Lung microvascular endothelial cell (primary cell): ENCODE measurements around the gene NEK11. TPM values are rescaled to one million over a fixed set of nuclear protein-coding genes. Genes with fewer than 3 reads are reported as not detected.

Experiments
- DNase-seq, 2 donors: peaks; one replicate each; pipeline versions ENCODE4 v3.0.0 to v3.0.0-alpha.2; 2010; ENCODE audit warnings: low read depth in 2 of 2
- total RNA-seq: library from RNA; depleted of rRNA; stranded (reverse); fragments of >200 nt; gene quantifications from 2 replicates; pipeline ENCODE4 v1.2.1, GENCODE V29; 2014

The NEK11 gene
- total RNA-seq, 1 donor from 2014 or later: 2.0 TPM

DNA sequence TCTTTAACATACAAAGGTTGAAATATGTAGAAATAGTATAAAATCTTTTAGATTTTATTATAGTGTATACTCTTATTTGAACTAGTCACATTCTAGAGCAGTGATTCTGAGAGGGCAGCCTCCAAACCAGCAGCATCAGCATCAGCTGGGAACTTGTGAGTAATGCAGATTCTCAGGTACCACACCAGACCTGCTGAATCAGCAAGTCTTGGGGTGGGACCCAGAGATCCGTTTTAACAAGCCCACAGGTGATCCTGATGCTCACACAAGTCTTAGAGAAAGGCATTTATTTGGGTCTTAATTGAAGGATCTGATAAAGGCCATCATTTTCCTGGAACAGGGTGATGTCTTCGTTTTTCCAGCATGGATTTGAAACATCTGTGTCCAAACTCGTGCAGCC, 195.9 kb downstream of the NEK11 start:
- no peak for DNase-seq

DNA sequence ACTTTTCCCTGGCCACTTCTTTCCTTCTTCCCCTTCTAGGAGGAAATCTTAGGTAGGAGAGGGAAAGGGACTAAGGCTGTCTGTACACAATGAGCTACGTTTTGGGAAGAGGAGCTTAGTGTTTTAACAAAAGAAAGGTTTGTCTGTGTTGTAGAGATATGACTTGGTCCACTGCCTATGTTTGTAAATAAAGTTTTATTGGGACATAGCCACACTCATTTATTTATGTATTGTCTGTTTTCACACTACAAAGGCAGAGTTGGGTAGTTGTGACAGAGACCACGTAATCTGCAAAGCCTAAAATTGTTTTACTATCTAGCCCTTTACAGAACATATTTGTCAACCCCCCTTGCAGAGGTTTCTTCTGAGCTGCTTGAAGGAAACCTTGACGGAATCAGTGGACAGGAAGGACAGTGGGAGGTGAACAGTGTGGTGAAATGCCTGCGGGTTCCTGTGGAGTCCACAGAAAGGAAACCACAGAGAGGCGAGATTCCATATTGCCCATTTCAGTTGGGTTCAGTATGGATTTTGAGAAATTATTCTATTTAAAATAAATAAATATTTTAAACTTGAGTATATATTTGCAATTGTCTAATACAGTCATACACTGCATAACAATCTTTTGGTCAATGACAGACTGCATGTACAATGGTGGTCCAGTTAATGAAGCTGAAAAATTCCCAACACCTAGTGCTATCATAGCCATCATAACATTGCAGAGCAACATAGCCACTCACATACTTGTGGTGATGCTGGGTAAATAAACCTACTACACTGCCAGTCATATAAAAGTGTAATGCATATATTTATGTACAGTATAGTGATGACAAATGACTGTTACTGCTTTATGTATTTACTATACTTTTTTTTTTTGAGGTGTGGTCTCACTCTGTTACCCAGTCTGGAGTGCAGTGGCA, 197.0 kb downstream of the NEK11 start:
- DNase-seq: no peak

DNA sequence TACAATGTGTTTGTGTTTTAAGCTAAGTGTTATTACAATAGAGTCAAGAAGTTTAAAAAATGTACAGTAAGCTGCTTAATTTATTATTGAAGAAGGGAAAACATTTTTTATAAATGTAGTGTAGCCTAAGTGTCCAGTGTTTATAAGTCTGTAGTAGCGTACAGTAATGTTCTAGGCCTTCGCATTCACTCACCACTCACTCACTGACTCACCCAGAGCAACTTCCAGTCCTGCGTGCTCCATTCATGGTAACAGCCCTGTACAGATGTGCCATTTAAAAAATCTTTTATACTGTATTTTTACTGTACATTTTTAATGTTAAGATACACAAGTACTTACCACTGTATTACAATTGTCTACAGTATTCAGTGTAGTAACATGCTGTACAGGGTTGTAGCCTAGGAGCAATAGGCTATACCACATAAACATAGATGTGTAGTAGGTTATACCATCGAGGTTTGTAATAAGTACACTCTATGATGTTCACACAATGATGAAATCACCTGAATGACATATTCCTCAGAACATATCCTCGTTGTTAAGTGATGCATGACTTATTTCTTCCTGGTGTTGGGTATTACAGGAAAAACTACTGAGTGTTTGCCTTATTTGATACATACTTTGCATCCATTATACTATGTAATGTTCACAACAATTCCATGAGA, 198.3 kb downstream of the NEK11 start:
- no peak for DNase-seq

- DNase-seq: no peak
These were observed 201.8 kb downstream of the NEK11 start for GRCh38 chr3:131228522-131228921.

GRCh38 chr3:131231710-131232389, 205.2 kb downstream of the NEK11 start:
- DNase-seq: peak in 1 of 2 donors; percentile 5

DNA sequence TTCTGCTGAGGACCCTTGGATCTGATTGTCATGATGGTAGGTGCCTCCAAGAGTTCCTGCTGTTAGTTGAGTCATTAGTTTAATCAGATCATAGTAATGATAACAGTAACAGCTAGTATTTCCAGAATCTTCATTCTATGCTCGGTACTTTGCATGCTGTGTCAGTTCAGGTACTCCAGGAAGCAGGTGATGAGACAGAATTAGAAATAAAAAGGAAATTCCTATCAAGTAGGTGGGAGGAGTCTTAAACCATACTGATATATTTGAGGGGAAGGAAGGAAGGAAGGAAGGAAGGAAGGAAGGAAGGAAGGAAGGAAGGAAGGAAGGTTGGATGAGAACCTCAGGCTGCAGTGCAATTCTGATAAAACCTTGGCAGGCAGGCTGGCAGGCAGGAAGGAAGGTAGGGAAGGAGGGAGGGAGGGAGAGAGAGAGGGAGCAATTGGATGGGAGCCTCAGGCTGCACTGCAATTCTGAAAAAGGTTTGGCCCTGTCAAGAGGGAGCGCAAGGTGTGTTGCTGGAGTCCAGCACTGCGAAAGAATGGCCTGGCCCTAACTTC, 206.1 kb downstream of the NEK11 start:
- no peak for DNase-seq

- no peak for DNase-seq
These were observed 207.4 kb downstream of the NEK11 start for GRCh38 chr3:131233900-131234668.

GRCh38 chr3:131236421-131236820, 209.7 kb downstream of the NEK11 start:
- DNase-seq: no peak

DNA sequence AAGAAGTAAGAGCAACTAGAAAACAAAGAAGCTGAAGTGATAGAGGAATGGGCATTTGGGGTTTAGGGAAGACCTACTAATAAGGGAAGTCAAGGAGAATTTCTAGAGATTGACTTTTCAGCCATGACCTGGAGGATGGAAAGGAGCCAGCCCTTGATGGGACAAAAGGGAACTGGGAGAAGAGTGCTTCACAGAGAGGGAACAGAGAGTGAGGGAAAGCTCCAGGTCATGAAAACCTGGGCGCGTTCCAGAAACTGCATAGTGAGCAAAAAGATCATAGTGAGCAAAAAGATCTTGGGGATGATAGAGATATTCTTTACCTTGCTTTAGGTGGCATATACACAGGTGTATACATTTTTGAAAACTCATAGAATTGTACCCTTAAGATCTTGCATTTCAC, 211.8 kb downstream of the NEK11 start:
- DNase-seq: no peak

- no peak for DNase-seq
These were observed 212.6 kb downstream of the NEK11 start for GRCh38 chr3:131239267-131239666.

DNA sequence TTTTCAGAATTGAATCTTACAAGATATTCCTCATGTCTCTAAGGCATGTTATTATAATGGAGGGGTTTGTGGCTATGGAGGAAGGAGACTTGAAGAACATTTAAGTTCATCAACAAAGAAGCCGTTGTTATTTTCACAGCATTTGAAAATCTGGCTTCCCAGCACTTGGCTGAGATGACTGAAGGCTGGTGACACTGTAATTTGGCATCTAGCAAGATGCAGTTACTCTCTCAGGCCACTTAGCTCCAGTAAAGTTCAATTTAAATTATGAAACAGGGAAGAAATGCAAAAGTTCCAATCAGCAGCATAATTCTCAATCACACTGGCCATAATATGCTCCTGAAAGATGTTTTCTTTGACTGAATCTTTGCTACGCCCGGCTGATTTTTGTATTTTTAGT, 215.5 kb downstream of the NEK11 start:
- DNase-seq: no peak

DNA sequence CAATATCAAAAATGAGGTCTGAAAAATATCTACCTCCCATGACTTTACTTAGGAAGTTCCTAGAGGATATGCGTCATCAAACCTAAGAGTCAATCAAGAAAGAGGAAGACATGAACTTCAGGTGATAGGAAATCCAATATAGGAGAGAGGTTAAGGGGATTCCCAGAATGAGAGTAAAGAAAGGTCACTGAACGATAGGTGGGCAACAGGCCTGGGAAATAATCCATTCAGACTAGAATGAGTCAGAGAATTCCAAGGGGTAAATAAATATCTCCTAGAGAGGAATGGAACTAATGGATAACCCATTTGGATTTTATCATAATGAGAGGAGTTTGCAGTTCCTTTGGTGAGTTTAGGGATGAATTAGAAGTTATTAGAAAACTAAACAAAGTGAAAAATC, 223.8 kb downstream of the NEK11 start:
- no peak for DNase-seq

DNA sequence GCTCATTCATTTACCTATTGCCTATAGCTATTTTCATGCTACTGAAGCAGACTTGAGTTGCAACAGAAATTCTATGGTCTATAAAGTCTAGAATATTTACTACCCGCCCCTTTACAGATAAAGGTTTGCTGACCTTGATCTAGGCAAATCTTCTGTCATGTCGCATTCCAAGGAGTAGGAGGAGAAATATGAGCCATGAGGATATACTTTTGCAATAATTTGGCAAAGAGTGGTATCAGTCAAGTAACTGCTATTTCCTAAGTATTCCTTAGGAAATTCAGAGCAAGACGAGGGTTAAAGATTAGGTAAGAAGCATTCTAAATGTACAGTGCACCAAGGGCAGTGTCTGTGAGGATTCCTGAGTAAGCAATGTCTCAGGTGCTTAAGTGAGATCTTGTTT, 233.8 kb downstream of the NEK11 start:
- DNase-seq: no peak

GRCh38 chr3:131261104-131261503, 234.4 kb downstream of the NEK11 start:
- DNase-seq: no peak

GRCh38 chr3:131275556-131275955, 248.9 kb downstream of the NEK11 start:
- DNase-seq: no peak

GRCh38 chr3:131277836-131278497, 251.3 kb downstream of the NEK11 start:
- DNase-seq: no peak

DNA sequence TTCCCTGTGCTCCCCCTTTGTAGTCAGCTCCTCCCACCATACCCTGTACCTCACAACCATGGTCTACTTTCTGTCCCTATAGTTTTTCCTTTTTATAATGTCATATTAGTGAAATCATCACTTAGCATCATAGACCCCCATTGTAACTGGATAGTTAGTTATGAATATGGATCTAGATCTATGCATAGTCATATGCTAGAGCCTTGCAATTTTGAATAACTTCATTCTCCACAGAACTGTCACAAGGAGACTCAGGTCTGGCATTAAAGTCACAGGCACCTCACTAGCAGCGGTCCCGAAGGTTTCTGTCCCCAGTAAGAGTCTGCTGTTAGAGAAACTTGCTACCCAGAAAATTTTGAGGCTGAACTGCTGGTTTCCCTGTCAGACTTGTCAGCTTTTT, 252.9 kb downstream of the NEK11 start:
- no peak for DNase-seq

- DNase-seq: no peak
These were observed 255.7 kb downstream of the NEK11 start for GRCh38 chr3:131282379-131282778.

DNA sequence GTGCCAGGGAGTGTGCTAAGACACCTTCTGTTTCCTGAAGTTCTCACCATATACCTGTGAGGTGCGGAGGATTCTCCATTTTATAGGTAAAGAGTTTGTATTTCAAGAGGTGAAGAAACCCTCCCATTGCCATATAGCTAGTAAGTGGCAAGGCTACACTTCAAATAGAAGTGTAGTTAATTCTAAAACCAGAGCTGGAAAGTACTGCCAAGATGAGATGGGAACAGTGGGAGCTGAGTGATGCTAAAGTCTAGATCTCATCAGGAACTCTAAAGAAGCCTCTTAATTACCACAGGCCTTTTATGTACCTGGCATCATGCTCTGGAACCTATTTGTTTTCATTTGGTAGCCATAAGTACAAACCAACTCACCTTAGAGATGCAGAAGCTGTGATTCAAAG, 256.3 kb downstream of the NEK11 start:
- no peak for DNase-seq

DNA sequence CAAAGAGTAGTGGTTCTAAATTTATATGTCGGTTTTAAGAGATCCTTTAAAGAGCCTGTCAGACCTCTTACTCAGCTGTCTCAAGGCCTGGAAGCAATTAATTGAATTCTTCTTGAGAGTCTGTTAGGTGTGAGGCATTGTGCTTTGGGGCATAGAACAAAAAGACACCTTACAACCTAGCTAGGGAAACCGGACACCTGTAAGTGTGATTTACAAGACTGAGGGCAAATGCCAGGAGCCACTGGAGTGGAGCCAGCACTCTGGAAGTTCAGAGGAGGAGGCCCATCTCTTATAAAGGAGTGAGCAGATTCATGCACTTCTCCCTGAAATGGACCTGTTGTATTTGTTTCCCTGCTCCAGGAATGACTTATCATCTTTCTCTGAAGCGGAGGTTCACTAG, 257.2 kb downstream of the NEK11 start:
- no peak for DNase-seq

DNA sequence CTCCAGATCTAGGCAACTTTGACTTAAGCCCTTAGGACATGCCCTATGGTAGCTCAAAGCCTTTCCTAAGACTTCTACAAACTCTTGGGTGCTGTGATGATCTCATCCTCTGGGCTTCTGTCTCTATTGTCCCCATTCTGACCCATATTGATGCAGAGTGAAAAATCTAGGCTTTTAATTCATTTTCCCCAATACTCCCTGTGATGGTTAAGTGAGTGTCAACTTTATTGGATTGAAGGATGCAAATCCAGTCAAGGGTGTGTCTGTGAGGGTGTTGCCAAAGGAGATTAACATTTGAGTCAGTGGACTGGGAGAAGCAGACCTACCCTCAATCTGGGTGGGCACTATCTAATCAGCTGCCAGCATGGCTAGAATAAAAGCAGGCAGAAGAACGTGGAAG, 257.6 kb downstream of the NEK11 start:
- no peak for DNase-seq
